ENCODE results near the gene NWD2.
A peak's percentile ranks its signal among the peaks of the same experiment; 100 is the strongest.

GRCh38 chr4:37434469-37434868 is 189.9 kb downstream of the NWD2 start:
- TF ChIP-seq EZH2 (IDR thresholded peaks at IDR 0.05; ENCODE audit: low read length) (no peak), CTCF (optimal IDR thresholded peaks at IDR 0.05 in 1 of 3, IDR thresholded peaks at IDR 0.05 in 1 of 3, conservative IDR thresholded peaks at IDR 0.05 in 1 of 3; ENCODE audit: extremely low read depth in 1 of 3, insufficient read depth in 2 of 3, low read length in 3 of 3) (peak in 1 of 3 experiments; percentile 32)

All from keratinocyte (primary cell).